GM19395 (cell line): Measurements from ENCODE around the gene ACTL8.

ENCODE experiments used
- ATAC-seq: cut with Tn5 transposase; IDR thresholded peaks from one replicate; pipeline ENCODE4 v1.9.1; 2021; ENCODE audit warnings: mild to moderate bottlenecking, moderate library complexity; ENCODE audit not compliant: unreplicated experiment

ACTL8 gene

GRCh38 chr1:17869815-17870214, 114.7 kb downstream of the ACTL8 start:
- no peak for ATAC-seq

GRCh38 chr1:17870679-17871078, 115.5 kb downstream of the ACTL8 start:
- no peak for ATAC-seq

GRCh38 chr1:17873007-17873675, 118.0 kb downstream of the ACTL8 start:
- ATAC-seq = no peak

- no peak for ATAC-seq
Measured at GRCh38 chr1:17874231-17874630, 119.1 kb downstream of the ACTL8 start.

GRCh38 chr1:17874710-17875109, 119.6 kb downstream of the ACTL8 start:
- no peak for ATAC-seq

GRCh38 chr1:17875171-17875881, 120.2 kb downstream of the ACTL8 start:
- ATAC-seq = no peak

GRCh38 chr1:17875882-17876280, 120.7 kb downstream of the ACTL8 start:
- ATAC-seq = no peak
